WERI-Rb-1 (cell line): Measurements from ENCODE around the gene GCN1.

ENCODE experiments used
- DNase-seq: peaks from one replicate; pipeline ENCODE4 v3.0.0-alpha.2; 2020
- H3K27ac ChIP-seq: fragments of 250-450 bp; sonication (Bioruptor Pico); 2 replicates; pipeline ENCODE4 v1.5.1; 2020; ENCODE audit warnings: mild to moderate bottlenecking, moderate library complexity
- H3K27me3 ChIP-seq: fragments of 250-450 bp; sonication (Bioruptor Pico); 2 replicates; pipeline ENCODE4 v1.5.1; 2021; ENCODE audit warnings: mild to moderate bottlenecking, low read depth, moderate library complexity; ENCODE audit not compliant: insufficient read depth, severe bottlenecking
- H3K36me3 ChIP-seq: fragments of 250-450 bp; sonication (Bioruptor Pico); 2 replicates; pipeline ENCODE4 v1.5.1; 2020; ENCODE audit warnings: mild to moderate bottlenecking, moderate library complexity
- H3K4me3 ChIP-seq: 2 replicates; pipeline ENCODE4 v1.5.1; 2011; ENCODE audit warnings: low read depth, mild to moderate bottlenecking, control low read depth, low read length
- H3K9me3 ChIP-seq: fragments of 250-450 bp; sonication (Bioruptor Pico); 2 replicates; pipeline ENCODE4 v1.5.1; 2021; ENCODE audit warnings: mild to moderate bottlenecking, moderate library complexity; ENCODE audit not compliant: severe bottlenecking
- TF ChIP-seq, protein P1 (sequence below): IDR thresholded peaks from 2 replicates; pipeline ENCODE4 v1.5.1; 2011; ENCODE audit warnings: low read depth, mild to moderate bottlenecking, control low read depth, inconsistent platforms, low read length

GCN1 gene

DNA sequence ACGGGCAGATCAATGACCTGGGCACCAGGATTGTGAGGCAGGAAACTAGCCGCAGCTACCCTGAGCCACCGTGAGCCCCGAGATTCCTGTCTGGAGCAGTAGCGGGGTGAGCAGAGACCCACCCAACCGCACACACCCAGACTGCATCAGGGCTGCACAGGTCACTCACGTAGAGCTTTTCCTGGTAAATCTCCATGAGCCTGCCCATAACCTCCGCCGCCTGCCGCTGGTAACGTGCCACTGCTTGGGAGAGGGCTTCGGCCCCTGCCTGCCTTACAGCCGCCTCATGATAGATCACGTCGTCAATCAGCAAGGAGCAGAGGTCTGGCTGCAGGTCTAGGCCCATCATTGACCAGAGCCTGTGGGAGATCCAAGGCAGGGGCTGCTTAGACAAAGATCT is 39.4 kb downstream of the GCN1 start:
- Histone ChIP-seq H3K27ac (no peak overlapping the region), H3K27me3 (no peaks in the 10 kb centered on the region), H3K36me3 (peaks cover 86% of the 10 kb centered on the region), H3K4me3 (no peak overlapping the region), H3K9me3 (no peaks in the 10 kb centered on the region)
- TF ChIP-seq, protein P1, sequence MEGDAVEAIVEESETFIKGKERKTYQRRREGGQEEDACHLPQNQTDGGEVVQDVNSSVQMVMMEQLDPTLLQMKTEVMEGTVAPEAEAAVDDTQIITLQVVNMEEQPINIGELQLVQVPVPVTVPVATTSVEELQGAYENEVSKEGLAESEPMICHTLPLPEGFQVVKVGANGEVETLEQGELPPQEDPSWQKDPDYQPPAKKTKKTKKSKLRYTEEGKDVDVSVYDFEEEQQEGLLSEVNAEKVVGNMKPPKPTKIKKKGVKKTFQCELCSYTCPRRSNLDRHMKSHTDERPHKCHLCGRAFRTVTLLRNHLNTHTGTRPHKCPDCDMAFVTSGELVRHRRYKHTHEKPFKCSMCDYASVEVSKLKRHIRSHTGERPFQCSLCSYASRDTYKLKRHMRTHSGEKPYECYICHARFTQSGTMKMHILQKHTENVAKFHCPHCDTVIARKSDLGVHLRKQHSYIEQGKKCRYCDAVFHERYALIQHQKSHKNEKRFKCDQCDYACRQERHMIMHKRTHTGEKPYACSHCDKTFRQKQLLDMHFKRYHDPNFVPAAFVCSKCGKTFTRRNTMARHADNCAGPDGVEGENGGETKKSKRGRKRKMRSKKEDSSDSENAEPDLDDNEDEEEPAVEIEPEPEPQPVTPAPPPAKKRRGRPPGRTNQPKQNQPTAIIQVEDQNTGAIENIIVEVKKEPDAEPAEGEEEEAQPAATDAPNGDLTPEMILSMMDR = no peak
- DNase-seq = no peak

DNA sequence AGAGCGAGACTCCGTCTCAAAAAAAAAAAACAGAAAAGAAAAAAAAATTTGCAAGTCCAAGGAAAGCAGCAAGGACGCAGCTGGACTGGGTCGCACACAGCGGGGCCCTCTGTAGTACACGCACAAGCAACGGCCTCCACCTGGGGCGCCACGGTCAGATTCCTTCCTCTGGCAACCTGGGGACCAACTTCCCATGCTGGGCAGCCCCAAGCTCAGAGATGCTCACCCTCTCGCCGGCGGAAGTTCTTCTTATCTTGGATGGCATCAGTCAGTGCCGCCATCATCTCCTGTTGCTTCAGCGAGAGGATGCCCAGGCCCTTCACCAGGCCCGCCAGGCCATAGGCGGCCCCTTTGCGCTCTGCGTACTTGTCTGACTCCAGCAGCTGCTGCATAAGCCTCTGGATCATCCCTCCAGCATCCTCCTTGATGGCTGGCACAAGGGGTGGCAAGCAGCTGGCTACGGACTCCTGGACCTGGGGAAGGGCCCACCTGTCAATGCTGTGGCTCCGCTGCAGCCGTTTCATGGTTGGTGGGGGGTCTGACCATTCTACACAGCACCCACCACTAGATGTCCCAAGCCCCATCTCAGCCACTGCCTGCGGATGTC is 43.5 kb downstream of the GCN1 start:
- Histone ChIP-seq H3K4me3 (no peak overlapping the region), H3K9me3 (no peaks in the 10 kb centered on the region), H3K36me3 (peaks cover 86% of the 10 kb centered on the region), H3K27ac (no peak overlapping the region), H3K27me3 (no peaks in the 10 kb centered on the region)
- TF ChIP-seq, protein P1 = no peak
- no peak for DNase-seq

DNA sequence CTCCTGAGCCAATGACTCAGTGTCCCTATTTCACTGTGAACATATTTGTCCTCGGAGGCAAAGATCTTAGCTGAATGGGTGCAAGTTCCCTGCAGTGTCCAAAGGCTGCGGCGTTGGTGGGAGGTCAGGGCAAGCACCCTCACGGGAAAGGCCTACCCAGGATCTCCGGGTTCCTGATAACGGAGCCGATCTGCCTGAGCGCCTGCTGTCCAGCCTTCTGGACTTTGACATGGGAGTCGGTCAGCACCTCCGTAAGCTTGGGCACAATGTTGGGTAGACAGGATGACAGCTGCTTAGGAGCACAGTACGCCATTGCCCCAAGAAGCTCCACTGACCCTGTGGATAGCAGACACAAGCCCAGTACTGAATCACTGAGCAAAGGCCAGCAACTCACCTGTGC is 46.5 kb downstream of the GCN1 start:
- no peak for DNase-seq
- TF ChIP-seq, protein P1 = no peak
- no peaks in the 10 kb centered on the region for H3K27me3 ChIP-seq
- H3K4me3 ChIP-seq = no peak overlapping the region
- no peak overlapping the region for H3K27ac ChIP-seq
- no peaks in the 10 kb centered on the region for H3K9me3 ChIP-seq
- peaks cover 84% of the 10 kb centered on the region for H3K36me3 ChIP-seq

DNA sequence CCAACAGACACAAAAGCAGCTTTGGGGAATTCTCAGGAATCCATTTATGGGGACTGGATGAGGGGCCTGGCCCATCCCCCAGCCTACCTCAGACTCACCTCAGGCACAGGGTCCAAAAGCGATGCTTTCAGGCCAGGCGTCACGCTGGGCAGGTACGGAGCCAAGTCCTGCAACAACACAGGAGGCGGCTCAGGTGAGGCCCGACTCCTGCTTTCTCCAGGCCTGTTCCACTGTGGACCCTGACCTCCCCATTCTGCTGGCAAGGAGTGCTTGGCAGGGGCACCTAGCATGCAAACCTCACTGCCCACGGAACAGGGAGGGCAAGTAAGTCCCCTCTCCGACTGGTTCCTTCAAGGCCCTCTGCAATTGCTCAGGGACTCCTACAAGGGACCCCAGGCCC is 49.4 kb downstream of the GCN1 start:
- Histone ChIP-seq H3K27ac (no peak overlapping the region), H3K27me3 (no peaks in the 10 kb centered on the region), H3K9me3 (no peaks in the 10 kb centered on the region), H3K4me3 (no peak overlapping the region), H3K36me3 (peaks cover 95% of the 10 kb centered on the region)
- DNase-seq = no peak
- TF ChIP-seq, protein P1 = no peak

DNA sequence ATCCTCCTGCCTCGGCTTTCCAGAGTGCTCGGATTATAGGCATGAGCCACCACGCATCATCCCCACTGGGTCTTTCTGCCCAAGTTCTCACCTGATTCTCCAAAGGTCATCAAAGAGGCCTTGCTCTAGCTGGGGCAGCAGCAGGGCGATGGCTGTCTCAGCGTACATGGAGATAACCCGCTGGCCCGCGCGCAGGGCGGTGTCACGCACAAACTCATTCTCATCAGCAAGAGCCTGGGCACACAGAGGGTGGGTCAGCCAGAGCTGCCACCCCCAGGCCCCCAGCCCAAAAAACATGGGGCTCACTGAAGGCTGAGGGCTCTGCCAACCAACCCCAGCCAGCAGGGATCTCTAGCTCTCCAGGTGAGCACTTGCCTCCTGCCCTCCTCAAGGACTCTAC is 50.3 kb downstream of the GCN1 start:
- DNase-seq = no peak
- no peak overlapping the region for H3K27ac ChIP-seq
- no peaks in the 10 kb centered on the region for H3K27me3 ChIP-seq
- peaks cover 93% of the 10 kb centered on the region for H3K36me3 ChIP-seq
- H3K4me3 ChIP-seq = no peak overlapping the region
- TF ChIP-seq, protein P1 = no peak
- H3K9me3 ChIP-seq = no peaks in the 10 kb centered on the region

DNA sequence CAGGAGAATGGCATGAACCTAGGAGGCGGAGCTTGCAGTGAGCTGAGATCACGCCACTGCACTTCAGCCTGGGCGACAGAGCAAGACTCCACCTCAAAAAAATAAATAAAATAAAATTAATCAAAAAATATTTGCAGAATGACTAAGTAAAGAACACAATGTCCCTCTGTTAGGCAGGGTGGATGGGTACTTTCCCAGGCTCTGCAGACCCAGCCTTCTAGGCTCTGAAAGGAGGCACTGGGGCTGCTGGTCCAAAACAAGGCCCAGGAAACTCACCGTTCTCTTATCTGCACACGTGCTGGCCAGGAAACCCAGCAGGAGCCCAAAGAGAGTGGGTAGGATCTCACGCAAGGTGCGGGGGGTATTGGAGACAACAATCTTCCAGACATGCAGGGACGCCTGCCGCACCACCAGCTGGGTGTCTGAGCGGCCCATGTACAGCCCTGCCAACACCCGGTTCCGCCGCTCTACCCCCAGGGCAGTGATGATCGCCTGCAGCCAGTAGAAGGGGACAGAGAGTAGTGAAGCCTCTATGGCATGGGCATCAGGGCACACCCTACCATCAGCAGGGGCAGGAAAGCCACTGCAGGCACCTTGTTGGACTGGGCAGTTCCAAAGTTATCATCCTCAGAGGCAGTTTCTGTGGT is 52.2 kb downstream of the GCN1 start:
- TF ChIP-seq, protein P1 = no peak
- Histone ChIP-seq H3K27ac (no peak overlapping the region), H3K9me3 (no peaks in the 10 kb centered on the region), H3K27me3 (no peaks in the 10 kb centered on the region), H3K36me3 (peaks cover 94% of the 10 kb centered on the region), H3K4me3 (no peak overlapping the region)
- no peak for DNase-seq
